C4-2B (cell line): ENCODE measurements around the gene MED13.
A peak's percentile ranks its signal among the peaks of the same experiment; 100 is the strongest.

ENCODE experiments used
- H3K27ac ChIP-seq: fragments of 450-650 bp; 2 replicates; pipeline ENCODE4 v1.5.1; 2017
- CTCF ChIP-seq: fragments of 450-650 bp; conservative IDR thresholded peaks from 2 replicates; pipeline ENCODE4 v1.5.1; 2017; ENCODE audit warnings: mild to moderate bottlenecking
- ZFX ChIP-seq: fragments of 450-650 bp; IDR thresholded peaks from 2 replicates; pipeline ENCODE4 v1.6.1; 2017

MED13 gene

DNA sequence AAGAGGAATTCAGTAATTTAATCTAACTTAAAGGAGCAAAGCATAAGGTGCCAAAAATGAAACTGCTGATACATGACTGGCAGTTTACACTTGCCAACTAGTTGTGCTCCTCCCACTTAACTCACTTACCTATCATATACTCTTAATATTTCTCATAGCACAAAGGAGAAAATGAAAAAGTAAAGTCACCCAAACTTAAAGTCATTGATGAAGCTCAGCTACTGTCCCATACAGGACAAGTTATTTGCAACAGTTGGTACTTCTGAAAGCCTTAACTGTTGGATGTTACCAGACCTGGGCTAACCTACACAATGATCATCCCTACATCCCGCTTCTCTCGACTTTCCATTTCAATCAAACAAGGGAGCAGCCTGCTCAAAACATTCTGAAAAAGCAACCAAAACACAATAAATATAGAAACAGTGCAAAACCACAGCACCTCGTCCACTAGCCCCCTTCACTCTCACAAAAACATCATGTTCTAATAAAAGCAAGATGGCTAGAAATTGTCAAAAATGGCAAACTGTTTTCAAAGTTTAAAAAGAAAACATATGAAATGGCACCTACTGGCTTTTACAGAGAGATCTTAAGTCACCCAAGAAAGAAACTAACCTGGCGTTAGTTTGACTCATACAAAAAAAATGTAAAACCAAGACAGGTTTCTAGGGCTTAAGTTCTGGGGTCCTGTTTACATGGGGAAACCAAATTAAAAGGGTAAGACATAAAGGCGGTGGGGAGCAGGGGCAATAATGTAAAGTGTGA is 868 bp downstream of the MED13 start:
- peak overlapping the region; percentile 99 for H3K27ac ChIP-seq
- TF ChIP-seq CTCF: no peak
- TF ChIP-seq ZFX: no peak

GRCh38 chr17:62062944-62063343 is 2.1 kb downstream of the MED13 start:
- H3K27ac ChIP-seq: no peak overlapping the region
- TF ChIP-seq CTCF (no peak), ZFX (no peak)

DNA sequence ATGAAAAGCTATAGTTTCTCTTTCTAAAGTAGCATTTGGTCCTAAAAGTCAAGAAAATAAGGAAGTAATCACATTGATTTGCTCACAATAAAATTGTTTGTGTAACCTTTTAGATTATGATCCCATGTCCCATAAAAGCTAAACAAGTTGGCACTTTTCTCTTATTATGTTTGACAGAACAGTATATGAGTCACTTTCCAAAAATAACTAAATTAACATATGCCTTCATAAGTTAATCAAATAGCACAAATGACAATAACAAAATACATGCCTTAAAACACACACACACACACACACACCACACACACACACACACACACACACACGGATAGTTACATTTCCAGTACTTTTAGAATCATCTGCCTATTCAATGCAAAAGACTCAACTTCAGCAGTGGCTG is 2.8 kb downstream of the MED13 start:
- no peak overlapping the region for H3K27ac ChIP-seq
- TF ChIP-seq CTCF (no peak), ZFX (no peak)

DNA sequence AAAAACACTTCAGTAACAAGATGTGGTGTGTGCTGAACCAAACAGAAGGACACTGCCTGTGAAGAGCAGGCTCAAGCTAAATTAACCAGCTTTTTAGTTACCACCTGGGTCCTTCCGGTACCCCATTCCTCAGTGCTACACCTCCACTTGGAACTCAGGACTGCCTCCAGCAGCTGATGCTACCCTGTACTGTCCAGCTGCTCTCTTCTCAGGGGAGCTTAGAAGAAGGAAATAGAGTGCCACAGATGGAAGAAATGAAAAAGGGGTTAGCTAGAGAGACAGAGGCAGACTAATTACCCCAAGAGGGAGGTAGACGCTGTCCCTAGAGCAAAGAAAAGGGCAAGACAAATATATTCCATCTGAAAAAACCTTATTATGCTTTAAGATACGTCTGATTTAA is 5.7 kb downstream of the MED13 start:
- TF ChIP-seq ZFX: no peak
- TF ChIP-seq CTCF: no peak
- no peak overlapping the region for H3K27ac ChIP-seq

DNA sequence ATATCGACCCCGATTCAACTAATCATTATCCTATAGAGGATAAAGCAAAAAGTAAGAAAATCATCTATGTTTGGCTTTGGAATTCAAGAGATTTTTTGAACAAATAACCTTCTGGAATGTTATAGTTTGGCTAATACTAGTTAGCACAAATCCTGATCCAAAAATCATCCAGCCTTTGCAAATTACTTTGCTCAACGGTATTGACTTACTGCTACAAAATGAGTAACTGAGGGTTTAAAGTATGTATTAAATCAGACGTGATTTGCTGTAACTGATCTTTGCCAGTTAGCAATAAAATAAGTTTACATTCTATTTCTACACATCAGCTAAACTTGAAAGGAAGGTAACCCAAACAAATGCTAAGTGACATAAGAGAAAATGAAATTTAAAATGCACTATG is 6.5 kb downstream of the MED13 start:
- no peak for TF ChIP-seq CTCF
- TF ChIP-seq ZFX: no peak
- no peak overlapping the region for H3K27ac ChIP-seq

- H3K27ac ChIP-seq: no peak overlapping the region
- TF ChIP-seq CTCF (no peak), ZFX (no peak)
Measured at GRCh38 chr17:62057696-62058095, 7.4 kb downstream of the MED13 start.

DNA sequence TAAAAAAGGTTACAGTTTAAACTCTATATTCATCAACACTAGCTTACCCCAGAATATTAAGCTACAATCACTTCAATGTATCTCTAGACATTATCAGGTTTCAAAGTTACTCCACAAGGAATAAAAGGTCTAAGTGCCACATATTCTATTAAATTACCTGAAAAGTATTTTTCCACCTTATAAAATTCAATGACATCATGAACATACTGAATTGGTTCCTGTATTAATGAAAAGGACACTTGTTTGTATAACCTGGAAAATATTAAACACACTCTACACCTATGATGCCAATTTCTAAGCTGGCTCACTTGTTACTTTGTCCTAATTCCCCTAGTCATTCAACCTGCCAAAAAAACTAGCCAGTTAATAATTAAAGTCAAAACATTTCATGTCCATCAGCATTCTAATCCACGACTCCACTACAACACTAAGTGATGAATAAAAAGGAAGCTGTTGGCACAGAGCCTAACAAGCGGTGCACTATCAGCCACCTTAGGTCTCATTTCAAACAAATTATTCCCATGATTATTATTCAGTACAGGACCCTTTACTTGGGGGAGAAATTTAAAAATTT is 12.2 kb downstream of the MED13 start:
- no peak overlapping the region for H3K27ac ChIP-seq
- no peak for TF ChIP-seq ZFX
- no peak for TF ChIP-seq CTCF
